Activated naive CD8-positive, alpha-beta T cell treated with anti-CD3 and anti-CD28 coated beads for 36 hours (primary cell): Measurements from ENCODE around the gene TIMELESS. TPM values are rescaled to one million over a fixed set of nuclear protein-coding genes. Genes with fewer than 3 reads are reported as not detected.
"Not testable (repeated sequence)": the region's sequence is repeated elsewhere in the genome, so short reads cannot be mapped to it uniquely, and the experiment has no call there.

Source experiments
- DNase-seq: peaks from one replicate; pipeline ENCODE4 v3.0.0; 2021
- H3K27ac Mint-ChIP-seq: one replicate; pipeline ENCODE4 v1.8.0; 2022; ENCODE audit warnings: mild to moderate bottlenecking, moderate library complexity, mixed read lengths
- H3K27me3 Mint-ChIP-seq: one replicate; pipeline ENCODE4 v1.8.0; 2022; ENCODE audit warnings: mild to moderate bottlenecking, mixed read lengths
- H3K36me3 Mint-ChIP-seq: one replicate; pipeline ENCODE4 v1.8.0; 2021; ENCODE audit warnings: mild to moderate bottlenecking, mixed read lengths
- H3K4me1 Mint-ChIP-seq: one replicate; pipeline ENCODE4 v1.8.0; 2021; ENCODE audit warnings: mixed read lengths
- H3K4me3 Mint-ChIP-seq: one replicate; pipeline ENCODE4 v1.8.0; 2022; ENCODE audit warnings: mild to moderate bottlenecking, moderate library complexity, mixed read lengths
- H3K9me3 Mint-ChIP-seq: one replicate; pipeline ENCODE4 v1.8.0; 2022; ENCODE audit warnings: mixed read lengths
- total RNA-seq, 2 experiments: library from RNA; stranded (reverse); gene quantifications; one replicate each; pipeline ENCODE4 v1.2.3, GENCODE V29; 2021

TIMELESS gene
- total RNA-seq, 2 experiments from 2014 or later, result 57.6 to 59.8 TPM

GRCh38 chr12:56437430-56438176 is 11.6 kb downstream of the TIMELESS start:
- H3K27ac Mint-ChIP-seq, result no peak overlapping the region
- H3K4me3 Mint-ChIP-seq, result no peak overlapping the region
- H3K4me1 Mint-ChIP-seq, result peaks cover 3% of the 10 kb centered on the region

GRCh38 chr12:56434828-56435227 is 14.4 kb downstream of the TIMELESS start:
- Mint-ChIP-seq H3K27me3 (no peaks in the 10 kb centered on the region), H3K4me1 (no peaks in the 10 kb centered on the region), H3K9me3 (no peaks in the 10 kb centered on the region), H3K27ac (no peak overlapping the region), H3K36me3 (peaks cover 14% of the 10 kb centered on the region), H3K4me3 (no peak overlapping the region)
- no peak for DNase-seq

More at GRCh38 chr12:56437430-56438176, 11.6 kb downstream of the TIMELESS start:
- DNase-seq, result no peak
- Mint-ChIP-seq H3K27me3 (no peaks in the 10 kb centered on the region), H3K36me3 (peaks cover 6% of the 10 kb centered on the region), H3K9me3 (no peaks in the 10 kb centered on the region)

GRCh38 chr12:56431850-56432249 is 17.4 kb downstream of the TIMELESS start:
- H3K27ac Mint-ChIP-seq, result no peak overlapping the region
- no peaks in the 10 kb centered on the region for H3K4me1 Mint-ChIP-seq
- no peaks in the 10 kb centered on the region for H3K27me3 Mint-ChIP-seq
- H3K4me3 Mint-ChIP-seq, result no peak overlapping the region
- H3K9me3 Mint-ChIP-seq, result no peaks in the 10 kb centered on the region
- no peak for DNase-seq
- peaks cover 30% of the 10 kb centered on the region for H3K36me3 Mint-ChIP-seq

GRCh38 chr12:56431288-56431687 is 17.9 kb downstream of the TIMELESS start:
- H3K27me3 Mint-ChIP-seq, result no peaks in the 10 kb centered on the region
- no peak overlapping the region for H3K27ac Mint-ChIP-seq
- H3K4me1 Mint-ChIP-seq, result no peaks in the 10 kb centered on the region
- H3K9me3 Mint-ChIP-seq, result no peaks in the 10 kb centered on the region
- H3K36me3 Mint-ChIP-seq, result peaks cover 32% of the 10 kb centered on the region
- DNase-seq, result no peak
- H3K4me3 Mint-ChIP-seq, result no peak overlapping the region

GRCh38 chr12:56425940-56426438 is 23.2 kb downstream of the TIMELESS start:
- Mint-ChIP-seq H3K4me1 (peaks cover 8% of the 10 kb centered on the region), H3K9me3 (no peaks in the 10 kb centered on the region), H3K27ac (no peak overlapping the region), H3K36me3 (peaks cover 38% of the 10 kb centered on the region), H3K27me3 (no peaks in the 10 kb centered on the region), H3K4me3 (no peak overlapping the region)
- no peak for DNase-seq

GRCh38 chr12:56425193-56425592 is 24.0 kb downstream of the TIMELESS start:
- no peak overlapping the region for H3K27ac Mint-ChIP-seq

GRCh38 chr12:56420411-56420810 is 28.8 kb downstream of the TIMELESS start:
- H3K4me1 Mint-ChIP-seq, result peaks cover 5% of the 10 kb centered on the region

More at GRCh38 chr12:56425193-56425592, 24.0 kb downstream of the TIMELESS start:
- no peak overlapping the region for H3K4me3 Mint-ChIP-seq
- no peaks in the 10 kb centered on the region for H3K9me3 Mint-ChIP-seq
- H3K27me3 Mint-ChIP-seq, result no peaks in the 10 kb centered on the region
- no peak for DNase-seq
- H3K36me3 Mint-ChIP-seq, result peaks cover 41% of the 10 kb centered on the region
- H3K4me1 Mint-ChIP-seq, result peaks cover 8% of the 10 kb centered on the region

GRCh38 chr12:56417739-56418138 is 31.5 kb downstream of the TIMELESS start:
- H3K4me1 Mint-ChIP-seq, result no peaks in the 10 kb centered on the region
- H3K4me3 Mint-ChIP-seq, result no peak overlapping the region
- no peaks in the 10 kb centered on the region for H3K9me3 Mint-ChIP-seq
- peaks cover 15% of the 10 kb centered on the region for H3K36me3 Mint-ChIP-seq
- no peak overlapping the region for H3K27ac Mint-ChIP-seq
- no peaks in the 10 kb centered on the region for H3K27me3 Mint-ChIP-seq
- DNase-seq, result no peak

More at GRCh38 chr12:56420411-56420810, 28.8 kb downstream of the TIMELESS start:
- Mint-ChIP-seq H3K27ac (no peak overlapping the region), H3K36me3 (peaks cover 27% of the 10 kb centered on the region), H3K4me3 (no peak overlapping the region), H3K9me3 (no peaks in the 10 kb centered on the region), H3K27me3 (no peaks in the 10 kb centered on the region)
- DNase-seq, result no peak

DNA sequence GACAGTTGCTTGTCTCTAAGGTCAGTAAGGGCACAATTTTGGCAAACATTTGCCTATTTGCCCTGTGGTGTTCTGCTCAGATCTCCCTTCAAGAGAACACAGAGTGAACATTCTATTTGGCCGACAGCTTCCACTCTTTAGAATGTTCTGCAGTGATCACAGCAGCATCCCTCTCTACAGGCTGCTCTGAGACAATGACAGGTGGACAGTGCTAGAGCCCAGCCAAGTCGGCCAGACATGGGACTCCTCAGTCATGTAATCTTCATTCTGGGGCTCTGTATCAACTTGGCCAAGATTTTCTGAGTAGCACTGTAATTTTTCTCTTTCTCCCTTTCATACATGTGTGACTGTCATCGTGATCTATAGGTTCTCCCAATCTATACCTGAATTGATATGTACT is 34.8 kb downstream of the TIMELESS start:
- no peaks in the 10 kb centered on the region for H3K27me3 Mint-ChIP-seq
- H3K9me3 Mint-ChIP-seq, result no peaks in the 10 kb centered on the region
- H3K36me3 Mint-ChIP-seq, result peaks cover 8% of the 10 kb centered on the region
- DNase-seq, result no peak
- H3K4me1 Mint-ChIP-seq, result no peaks in the 10 kb centered on the region
- H3K4me3 Mint-ChIP-seq, result no peak overlapping the region
- H3K27ac Mint-ChIP-seq, result no peak overlapping the region

GRCh38 chr12:56413392-56413791 is 35.8 kb downstream of the TIMELESS start:
- no peak for DNase-seq
- no peaks in the 10 kb centered on the region for H3K4me1 Mint-ChIP-seq
- H3K9me3 Mint-ChIP-seq, result no peaks in the 10 kb centered on the region
- no peaks in the 10 kb centered on the region for H3K27me3 Mint-ChIP-seq
- H3K4me3 Mint-ChIP-seq, result no peak overlapping the region
- H3K36me3 Mint-ChIP-seq, result peaks cover 4% of the 10 kb centered on the region
- H3K27ac Mint-ChIP-seq, result no peak overlapping the region

- Mint-ChIP-seq H3K27ac (no peak overlapping the region), H3K4me3 (no peak overlapping the region), H3K9me3 (no peaks in the 10 kb centered on the region), H3K4me1 (no peaks in the 10 kb centered on the region), H3K36me3 (peaks cover 2% of the 10 kb centered on the region), H3K27me3 (no peaks in the 10 kb centered on the region)
- no peak for DNase-seq
Measured at GRCh38 chr12:56411781-56412639, 37.2 kb downstream of the TIMELESS start.

- Mint-ChIP-seq H3K36me3 (peaks cover 2% of the 10 kb centered on the region), H3K4me3 (no peak overlapping the region), H3K27ac (no peak overlapping the region), H3K9me3 (no peaks in the 10 kb centered on the region), H3K27me3 (no peaks in the 10 kb centered on the region), H3K4me1 (no peaks in the 10 kb centered on the region)
- DNase-seq, result no peak
Measured at GRCh38 chr12:56410768-56411167, 38.5 kb downstream of the TIMELESS start.

DNA sequence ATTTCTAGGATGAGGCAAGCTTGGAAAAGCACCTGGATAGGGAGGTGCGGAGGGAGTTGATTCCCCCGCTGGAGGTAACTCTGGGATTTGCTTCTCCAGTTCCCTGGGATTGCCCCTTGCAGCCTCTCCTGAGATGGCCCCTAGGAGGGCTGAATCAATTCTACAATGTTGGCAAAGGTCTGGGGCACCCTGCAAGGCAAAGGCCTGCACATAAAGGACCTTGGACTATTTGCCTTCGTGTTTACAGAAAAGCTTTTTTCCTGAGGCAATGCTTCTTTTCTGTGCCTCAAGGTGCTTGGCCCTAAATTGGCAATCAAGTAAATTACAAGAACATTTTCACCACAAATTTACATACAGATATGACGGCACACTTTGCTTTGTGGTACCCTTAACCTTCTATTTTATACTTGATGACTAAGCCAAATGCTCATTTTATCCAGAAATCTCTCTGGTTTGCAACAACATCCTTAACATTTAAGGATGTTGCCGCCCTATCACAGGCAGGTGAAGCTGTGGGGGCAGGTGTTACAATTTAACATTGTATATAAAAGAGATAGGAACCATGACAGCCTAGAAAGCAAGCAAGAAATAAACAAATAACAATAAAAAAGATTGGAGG is 40.3 kb downstream of the TIMELESS start:
- H3K4me3 Mint-ChIP-seq, result no peak overlapping the region
- no peaks in the 10 kb centered on the region for H3K36me3 Mint-ChIP-seq
- H3K27ac Mint-ChIP-seq, result no peak overlapping the region
- H3K4me1 Mint-ChIP-seq, result no peaks in the 10 kb centered on the region
- H3K27me3 Mint-ChIP-seq, result no peaks in the 10 kb centered on the region
- H3K9me3 Mint-ChIP-seq, result no peaks in the 10 kb centered on the region
- no peak for DNase-seq

DNA sequence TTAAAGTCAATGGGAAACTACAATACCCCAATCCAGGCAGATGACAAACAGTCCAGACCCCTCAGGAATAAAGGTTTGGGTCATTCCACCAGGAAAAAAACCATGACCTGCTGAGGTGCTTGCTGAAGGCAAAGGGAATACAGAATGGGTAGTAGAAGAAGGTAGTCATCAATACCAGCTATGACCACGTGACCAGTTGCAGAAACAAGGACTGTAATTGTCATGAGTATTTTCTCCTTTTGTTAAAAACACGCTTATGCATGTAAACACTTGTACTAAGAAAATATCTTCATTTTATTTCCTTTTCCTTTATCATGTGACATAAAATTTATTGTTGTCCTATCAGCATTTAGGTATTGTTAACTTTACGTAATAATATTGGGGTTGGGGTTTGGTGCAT is 45.0 kb downstream of the TIMELESS start:
- H3K9me3 Mint-ChIP-seq, H3K27me3 Mint-ChIP-seq, DNase-seq, H3K4me1 Mint-ChIP-seq, H3K4me3 Mint-ChIP-seq, H3K36me3 Mint-ChIP-seq, H3K27ac Mint-ChIP-seq: not testable (repeated sequence)

DNA sequence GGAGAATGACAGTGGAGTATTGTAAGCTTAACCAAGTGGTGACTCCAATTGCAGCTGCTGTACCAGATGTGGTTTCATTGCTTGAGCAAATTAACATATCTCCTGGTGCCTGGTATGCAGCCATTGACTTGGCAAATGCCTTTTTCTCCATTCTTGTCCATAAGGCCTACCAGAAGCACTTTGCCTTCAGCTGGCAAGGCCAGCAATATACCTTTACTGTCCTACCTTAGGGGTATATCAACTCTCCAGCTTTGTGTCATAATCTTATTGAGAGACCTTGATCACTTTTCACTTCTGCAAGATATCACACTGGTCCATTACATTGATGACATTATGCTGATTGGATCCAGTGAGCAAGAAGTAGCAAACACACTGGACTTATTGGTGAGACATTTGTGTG is 47.6 kb downstream of the TIMELESS start:
- H3K27ac Mint-ChIP-seq, result not testable (repeated sequence)

More for the DNA sequence above, 47.6 kb downstream of the TIMELESS start:
- H3K27me3 Mint-ChIP-seq, H3K4me1 Mint-ChIP-seq, DNase-seq, H3K4me3 Mint-ChIP-seq, H3K9me3 Mint-ChIP-seq, H3K36me3 Mint-ChIP-seq: not testable (repeated sequence)
